Measurements from ENCODE around the gene CABP2.

- no peak for TF ChIP-seq CTCF (IDR thresholded peaks at IDR 0.05)
- no peak for TF ChIP-seq EP300 (IDR thresholded peaks at IDR 0.05)
- no peak for TF ChIP-seq POLR2A (IDR thresholded peaks at IDR 0.05)
These were observed 13.3 kb downstream of the CABP2 start for GRCh38 chr11:67510023-67510345.

All from tibial nerve (tissue), 4 donors.